Measurements from ENCODE around the gene WDR73.

GRCh38 chr15:84696757-84697156, 42.7 kb upstream of the WDR73 start:
- TF ChIP-seq CTCF (IDR thresholded peaks at IDR 0.05), result no peak
- TF ChIP-seq EZH2phosphoT487 (IDR thresholded peaks at IDR 0.05; ENCODE audit: borderline replicate concordance, low read depth), result no peak
- TF ChIP-seq NFIC (IDR thresholded peaks at IDR 0.05; ENCODE audit: borderline replicate concordance), result no peak
- TF ChIP-seq RFX5 (IDR thresholded peaks at IDR 0.05; ENCODE audit: low read length), result no peak
- no peak for TF ChIP-seq JUND (IDR thresholded peaks at IDR 0.05)
- TF ChIP-seq MXI1 (IDR thresholded peaks at IDR 0.05; ENCODE audit: low read depth, low read length), result no peak
- no peak for TF ChIP-seq CHD2 (IDR thresholded peaks at IDR 0.05; ENCODE audit: low read length, partially characterized antibody)
- TF ChIP-seq TAF1 (IDR thresholded peaks at IDR 0.05; ENCODE audit: borderline replicate concordance, low read depth, low read length), result no peak
- no peak for TF ChIP-seq EP300 (IDR thresholded peaks at IDR 0.05; ENCODE audit: borderline replicate concordance in 1 of 2, low read depth in 1 of 2, low read length in 1 of 2)
- TF ChIP-seq FOXM1 (IDR thresholded peaks at IDR 0.05; ENCODE audit: low read depth), result no peak
- TF ChIP-seq GABPA (IDR thresholded peaks at IDR 0.05; ENCODE audit: low read depth), result no peak
- no peak for TF ChIP-seq USF1 (IDR thresholded peaks at IDR 0.05; ENCODE audit: borderline replicate concordance, low read depth)

Measured in SK-N-SH (cell line).